ENCODE results near the gene GNB1L.

The GNB1L gene

DNA sequence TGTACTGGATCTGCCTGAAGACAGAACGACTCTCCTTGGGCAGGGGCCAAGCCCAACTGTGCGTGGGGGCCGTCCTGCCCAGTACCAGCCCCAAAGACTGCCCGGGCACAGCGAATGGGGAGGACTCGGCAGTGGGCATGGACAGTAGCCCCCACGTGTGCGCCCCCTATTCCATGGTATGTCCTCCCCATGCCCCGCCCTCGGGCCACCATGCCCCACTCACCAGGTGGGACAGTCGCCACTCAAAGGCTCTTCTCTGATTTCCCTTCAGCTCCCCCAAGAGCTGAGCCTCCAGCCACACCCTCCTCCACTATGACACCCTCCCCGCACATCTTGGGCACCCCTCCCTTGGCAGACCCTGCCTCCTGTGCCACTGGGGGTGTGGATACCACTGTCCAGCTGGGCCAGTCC is 43.5 kb downstream of the GNB1L start:
- no peaks in the 10 kb centered on the region for H3K36me3 ChIP-seq
- TF ChIP-seq, protein P1, sequence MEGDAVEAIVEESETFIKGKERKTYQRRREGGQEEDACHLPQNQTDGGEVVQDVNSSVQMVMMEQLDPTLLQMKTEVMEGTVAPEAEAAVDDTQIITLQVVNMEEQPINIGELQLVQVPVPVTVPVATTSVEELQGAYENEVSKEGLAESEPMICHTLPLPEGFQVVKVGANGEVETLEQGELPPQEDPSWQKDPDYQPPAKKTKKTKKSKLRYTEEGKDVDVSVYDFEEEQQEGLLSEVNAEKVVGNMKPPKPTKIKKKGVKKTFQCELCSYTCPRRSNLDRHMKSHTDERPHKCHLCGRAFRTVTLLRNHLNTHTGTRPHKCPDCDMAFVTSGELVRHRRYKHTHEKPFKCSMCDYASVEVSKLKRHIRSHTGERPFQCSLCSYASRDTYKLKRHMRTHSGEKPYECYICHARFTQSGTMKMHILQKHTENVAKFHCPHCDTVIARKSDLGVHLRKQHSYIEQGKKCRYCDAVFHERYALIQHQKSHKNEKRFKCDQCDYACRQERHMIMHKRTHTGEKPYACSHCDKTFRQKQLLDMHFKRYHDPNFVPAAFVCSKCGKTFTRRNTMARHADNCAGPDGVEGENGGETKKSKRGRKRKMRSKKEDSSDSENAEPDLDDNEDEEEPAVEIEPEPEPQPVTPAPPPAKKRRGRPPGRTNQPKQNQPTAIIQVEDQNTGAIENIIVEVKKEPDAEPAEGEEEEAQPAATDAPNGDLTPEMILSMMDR (IDR thresholded peaks at IDR 0.05), result no peak
- no peak overlapping the region for H3K27ac ChIP-seq
- no peak overlapping the region for H3K4me3 ChIP-seq (ENCODE audit: low read depth in 1 of 2, low read length in 1 of 2)
- no peaks in the 10 kb centered on the region for H3K9me3 ChIP-seq
- H3K27me3 ChIP-seq, result no peaks in the 10 kb centered on the region
- H3K4me1 ChIP-seq (ENCODE audit: control insufficient read depth in 1 of 2, insufficient read depth in 1 of 2, low read depth in 1 of 2, low read length in 1 of 2), result no peaks in the 10 kb centered on the region

- Histone ChIP-seq H3K27ac (no peak overlapping the region), H3K4me1 (ENCODE audit: control insufficient read depth in 1 of 2, insufficient read depth in 1 of 2, low read depth in 1 of 2, low read length in 1 of 2) (no peaks in the 10 kb centered on the region), H3K4me3 (ENCODE audit: low read depth in 1 of 2, low read length in 1 of 2) (no peak overlapping the region), H3K9me3 (no peaks in the 10 kb centered on the region), H3K36me3 (no peaks in the 10 kb centered on the region), H3K27me3 (no peaks in the 10 kb centered on the region)
- TF ChIP-seq, protein P1 (IDR thresholded peaks at IDR 0.05), result no peak
These were observed 44.1 kb downstream of the GNB1L start for GRCh38 chr22:19810381-19811201.

DNA sequence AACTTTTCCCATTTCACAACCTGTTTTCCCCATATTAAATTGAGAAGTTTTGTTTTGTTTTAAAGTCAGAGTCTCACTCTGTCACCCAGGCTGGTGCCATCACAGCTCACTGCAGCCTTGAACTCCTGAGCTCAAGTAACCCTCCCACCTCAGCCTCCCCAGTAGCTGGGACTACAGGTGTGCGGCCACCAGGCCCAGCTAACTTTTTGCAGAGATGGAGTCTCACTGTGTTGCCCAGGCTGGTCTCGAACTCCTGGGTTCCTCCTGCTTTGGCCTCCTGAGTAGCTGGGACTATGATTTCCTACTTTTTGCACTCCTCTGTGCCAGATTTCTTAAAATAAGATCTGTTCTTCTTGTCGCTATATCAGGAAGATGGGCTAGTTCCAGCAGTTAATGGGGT is 44.9 kb downstream of the GNB1L start:
- Histone ChIP-seq H3K9me3 (no peaks in the 10 kb centered on the region), H3K36me3 (no peaks in the 10 kb centered on the region), H3K27ac (no peak overlapping the region), H3K4me1 (ENCODE audit: control insufficient read depth in 1 of 2, insufficient read depth in 1 of 2, low read depth in 1 of 2, low read length in 1 of 2) (no peaks in the 10 kb centered on the region), H3K27me3 (no peaks in the 10 kb centered on the region), H3K4me3 (ENCODE audit: low read depth in 1 of 2, low read length in 1 of 2) (no peak overlapping the region)
- TF ChIP-seq, protein P1 (IDR thresholded peaks at IDR 0.05), result no peak

GRCh38 chr22:19808873-19809478 is 45.7 kb downstream of the GNB1L start:
- Histone ChIP-seq H3K4me1 (ENCODE audit: control insufficient read depth in 1 of 2, insufficient read depth in 1 of 2, low read depth in 1 of 2, low read length in 1 of 2) (no peaks in the 10 kb centered on the region), H3K27me3 (no peaks in the 10 kb centered on the region), H3K4me3 (ENCODE audit: low read depth in 1 of 2, low read length in 1 of 2) (no peak overlapping the region), H3K9me3 (no peaks in the 10 kb centered on the region), H3K27ac (no peak overlapping the region), H3K36me3 (no peaks in the 10 kb centered on the region)
- TF ChIP-seq, protein P1 (IDR thresholded peaks at IDR 0.05), result no peak

GRCh38 chr22:19807914-19808872 is 46.5 kb downstream of the GNB1L start:
- H3K27ac ChIP-seq, result no peak overlapping the region
- H3K9me3 ChIP-seq, result no peaks in the 10 kb centered on the region
- TF ChIP-seq, protein P1 (IDR thresholded peaks at IDR 0.05), result no peak
- no peaks in the 10 kb centered on the region for H3K36me3 ChIP-seq
- H3K4me1 ChIP-seq (ENCODE audit: control insufficient read depth in 1 of 2, insufficient read depth in 1 of 2, low read depth in 1 of 2, low read length in 1 of 2), result no peaks in the 10 kb centered on the region
- no peak overlapping the region for H3K4me3 ChIP-seq (ENCODE audit: low read depth in 1 of 2, low read length in 1 of 2)
- H3K27me3 ChIP-seq, result no peaks in the 10 kb centered on the region
